Panc1 (cell line): ENCODE measurements around the gene TMEM161A.

ENCODE experiments used
- CTCF ChIP-seq: fragments of 450-650 bp; IDR thresholded peaks from 2 replicates; pipeline ENCODE4 v1.5.1; 2017; ENCODE audit warnings: mild to moderate bottlenecking
- POLR2AphosphoS5 ChIP-seq: IDR thresholded peaks from 2 replicates; pipeline ENCODE4 v1.6.1; 2012; ENCODE audit warnings: mild to moderate bottlenecking, low read depth, low read length, moderate library complexity
- SIN3A ChIP-seq: IDR thresholded peaks from 2 replicates; pipeline ENCODE4 v1.6.1; 2012; ENCODE audit warnings: low read depth, mild to moderate bottlenecking, low read length, moderate library complexity, borderline replicate concordance; ENCODE audit not compliant: insufficient read depth
- TF ChIP-seq, protein P1 (sequence below), 2 experiments: IDR thresholded peaks; 2 replicates each; pipeline ENCODE4 v1.6.1; 2011 to 2012; ENCODE audit warnings: low read depth in 2 of 2, control low read depth in 1 of 2, low read length in 1 of 2, mild to moderate bottlenecking in 1 of 2, moderate library complexity in 1 of 2; ENCODE audit not compliant: insufficient read depth in 1 of 2

DNA sequence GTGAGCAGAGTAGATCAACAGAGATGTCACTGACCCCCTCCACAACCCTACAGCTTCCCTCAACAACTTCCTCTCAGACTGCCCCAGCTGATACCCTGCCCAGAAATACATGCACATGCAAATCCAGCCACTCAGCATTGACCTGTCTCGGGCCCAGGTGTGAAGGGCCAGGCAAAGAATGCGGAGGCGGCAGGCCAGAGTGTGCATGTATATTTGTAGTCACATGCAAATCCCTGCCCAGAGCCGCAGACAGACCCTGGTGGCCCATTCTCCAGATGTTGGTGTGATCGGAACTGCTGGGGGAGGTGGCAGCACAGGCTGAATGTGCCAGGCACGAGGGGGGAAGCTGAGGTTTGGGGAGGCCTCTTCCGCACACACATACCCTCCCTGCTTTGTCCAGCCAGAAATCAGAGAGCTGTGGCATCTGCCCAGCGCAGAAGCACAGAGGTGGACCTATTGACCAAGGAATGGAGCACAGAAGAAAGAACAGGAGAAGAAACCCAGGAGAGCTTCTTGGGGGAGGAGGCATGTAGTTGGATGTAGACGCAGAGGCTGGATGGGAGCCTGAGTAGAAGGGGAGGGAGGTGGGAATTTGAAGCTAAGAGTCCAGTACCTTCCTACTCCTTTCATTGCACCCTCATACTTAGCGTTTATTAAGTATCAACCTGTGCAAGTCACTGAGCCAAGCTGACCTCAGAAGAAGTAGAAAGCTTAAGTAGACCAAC, 17.4 kb upstream of the TMEM161A start:
- TF ChIP-seq CTCF (no peak), SIN3A (no peak), POLR2AphosphoS5 (no peak)
- TF ChIP-seq, protein P1, sequence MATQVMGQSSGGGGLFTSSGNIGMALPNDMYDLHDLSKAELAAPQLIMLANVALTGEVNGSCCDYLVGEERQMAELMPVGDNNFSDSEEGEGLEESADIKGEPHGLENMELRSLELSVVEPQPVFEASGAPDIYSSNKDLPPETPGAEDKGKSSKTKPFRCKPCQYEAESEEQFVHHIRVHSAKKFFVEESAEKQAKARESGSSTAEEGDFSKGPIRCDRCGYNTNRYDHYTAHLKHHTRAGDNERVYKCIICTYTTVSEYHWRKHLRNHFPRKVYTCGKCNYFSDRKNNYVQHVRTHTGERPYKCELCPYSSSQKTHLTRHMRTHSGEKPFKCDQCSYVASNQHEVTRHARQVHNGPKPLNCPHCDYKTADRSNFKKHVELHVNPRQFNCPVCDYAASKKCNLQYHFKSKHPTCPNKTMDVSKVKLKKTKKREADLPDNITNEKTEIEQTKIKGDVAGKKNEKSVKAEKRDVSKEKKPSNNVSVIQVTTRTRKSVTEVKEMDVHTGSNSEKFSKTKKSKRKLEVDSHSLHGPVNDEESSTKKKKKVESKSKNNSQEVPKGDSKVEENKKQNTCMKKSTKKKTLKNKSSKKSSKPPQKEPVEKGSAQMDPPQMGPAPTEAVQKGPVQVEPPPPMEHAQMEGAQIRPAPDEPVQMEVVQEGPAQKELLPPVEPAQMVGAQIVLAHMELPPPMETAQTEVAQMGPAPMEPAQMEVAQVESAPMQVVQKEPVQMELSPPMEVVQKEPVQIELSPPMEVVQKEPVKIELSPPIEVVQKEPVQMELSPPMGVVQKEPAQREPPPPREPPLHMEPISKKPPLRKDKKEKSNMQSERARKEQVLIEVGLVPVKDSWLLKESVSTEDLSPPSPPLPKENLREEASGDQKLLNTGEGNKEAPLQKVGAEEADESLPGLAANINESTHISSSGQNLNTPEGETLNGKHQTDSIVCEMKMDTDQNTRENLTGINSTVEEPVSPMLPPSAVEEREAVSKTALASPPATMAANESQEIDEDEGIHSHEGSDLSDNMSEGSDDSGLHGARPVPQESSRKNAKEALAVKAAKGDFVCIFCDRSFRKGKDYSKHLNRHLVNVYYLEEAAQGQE (IDR thresholded peaks at IDR 0.05; ENCODE audit: insufficient read depth in 1 of 2, low read depth in 2 of 2, low read length in 1 of 2) = no peak
